Measurements from ENCODE around the gene ATR. TPM values are rescaled to one million over a fixed set of nuclear protein-coding genes. Genes with fewer than 3 reads are reported as not detected.

Gene ATR
- total and polyA plus RNA-seq, 9 of the 15 experiments (the other 6 are each of a cell fraction or from before 2014, with no cell fraction given), result 18.0 to 37.8 (median 23.2) TPM

DNA sequence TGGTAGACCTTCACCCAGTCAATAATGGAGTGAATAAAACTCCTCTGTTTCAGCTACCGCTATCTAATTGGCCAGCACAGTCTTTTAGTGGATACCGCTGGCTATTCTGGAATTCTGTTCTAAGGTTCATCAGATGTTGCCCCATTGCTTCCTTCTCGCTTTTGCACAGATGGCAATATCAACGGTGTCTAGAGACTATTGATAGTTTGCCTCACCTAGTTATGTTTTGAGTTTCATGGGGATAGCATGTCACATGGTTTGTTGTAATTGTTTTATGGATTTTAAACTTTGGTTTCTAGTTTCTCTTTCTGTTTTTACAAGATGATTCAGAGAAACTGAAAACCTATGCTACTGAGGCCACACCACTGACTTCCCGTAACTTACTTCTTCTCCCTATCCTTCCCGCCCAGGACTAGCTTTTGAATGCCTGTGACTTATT, 132.7 kb downstream of the ATR start:
- TF ChIP-seq, protein P1, sequence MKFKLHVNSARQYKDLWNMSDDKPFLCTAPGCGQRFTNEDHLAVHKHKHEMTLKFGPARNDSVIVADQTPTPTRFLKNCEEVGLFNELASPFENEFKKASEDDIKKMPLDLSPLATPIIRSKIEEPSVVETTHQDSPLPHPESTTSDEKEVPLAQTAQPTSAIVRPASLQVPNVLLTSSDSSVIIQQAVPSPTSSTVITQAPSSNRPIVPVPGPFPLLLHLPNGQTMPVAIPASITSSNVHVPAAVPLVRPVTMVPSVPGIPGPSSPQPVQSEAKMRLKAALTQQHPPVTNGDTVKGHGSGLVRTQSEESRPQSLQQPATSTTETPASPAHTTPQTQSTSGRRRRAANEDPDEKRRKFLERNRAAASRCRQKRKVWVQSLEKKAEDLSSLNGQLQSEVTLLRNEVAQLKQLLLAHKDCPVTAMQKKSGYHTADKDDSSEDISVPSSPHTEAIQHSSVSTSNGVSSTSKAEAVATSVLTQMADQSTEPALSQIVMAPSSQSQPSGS (CRISPR knock-in tag; IDR thresholded peaks at IDR 0.05), result no peak
- TF ChIP-seq SLC30A9 (CRISPR knock-in tag; IDR thresholded peaks at IDR 0.05), result no peak
- no peak for TF ChIP-seq NR3C1 (CRISPR knock-in tag; IDR thresholded peaks at IDR 0.05)
- TF ChIP-seq AFF4 (CRISPR knock-in tag; IDR thresholded peaks at IDR 0.05), result 0 out of 2 replicates have a peak, but pooled peaks have one; percentile 29
- no peak for TF ChIP-seq ZFP91 (CRISPR knock-in tag; IDR thresholded peaks at IDR 0.05)
- no peak for TF ChIP-seq GABPA (tag; conservative IDR thresholded peaks at IDR 0.05; ENCODE audit: low read depth)
- TF ChIP-seq, protein P2, sequence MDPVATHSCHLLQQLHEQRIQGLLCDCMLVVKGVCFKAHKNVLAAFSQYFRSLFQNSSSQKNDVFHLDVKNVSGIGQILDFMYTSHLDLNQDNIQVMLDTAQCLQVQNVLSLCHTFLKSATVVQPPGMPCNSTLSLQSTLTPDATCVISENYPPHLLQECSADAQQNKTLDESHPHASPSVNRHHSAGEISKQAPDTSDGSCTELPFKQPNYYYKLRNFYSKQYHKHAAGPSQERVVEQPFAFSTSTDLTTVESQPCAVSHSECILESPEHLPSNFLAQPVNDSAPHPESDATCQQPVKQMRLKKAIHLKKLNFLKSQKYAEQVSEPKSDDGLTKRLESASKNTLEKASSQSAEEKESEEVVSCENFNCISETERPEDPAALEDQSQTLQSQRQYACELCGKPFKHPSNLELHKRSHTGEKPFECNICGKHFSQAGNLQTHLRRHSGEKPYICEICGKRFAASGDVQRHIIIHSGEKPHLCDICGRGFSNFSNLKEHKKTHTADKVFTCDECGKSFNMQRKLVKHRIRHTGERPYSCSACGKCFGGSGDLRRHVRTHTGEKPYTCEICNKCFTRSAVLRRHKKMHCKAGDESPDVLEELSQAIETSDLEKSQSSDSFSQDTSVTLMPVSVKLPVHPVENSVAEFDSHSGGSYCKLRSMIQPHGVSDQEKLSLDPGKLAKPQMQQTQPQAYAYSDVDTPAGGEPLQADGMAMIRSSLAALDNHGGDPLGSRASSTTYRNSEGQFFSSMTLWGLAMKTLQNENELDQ (CRISPR knock-in tag; IDR thresholded peaks at IDR 0.05; ENCODE audit: borderline replicate concordance), result no peak
- TF ChIP-seq GTF2E2 (tag; IDR thresholded peaks at IDR 0.05), result peak; percentile 40; the same call in 1 of the 2 replicates
- no peak for TF ChIP-seq SETDB1 (IDR thresholded peaks at IDR 0.05; ENCODE audit: low read length)
- Histone ChIP-seq H3K27ac (ENCODE audit: extremely low read depth, low read depth, low read length) (peak overlapping the region; percentile 44), H3K36me3 (ENCODE audit: control insufficient read depth, insufficient read depth, low read length) (peaks cover 30% of the 10 kb centered on the region), H3K4me2 (ENCODE audit: insufficient read depth, low read length) (peak overlapping the region; percentile 96), H2AFZ (ENCODE audit: low read depth, low read length) (0 out of 2 replicates have a peak overlapping the region, but pooled peaks have one; percentile 7), H3K9me1 (ENCODE audit: control insufficient read depth, insufficient read depth, low read length) (no peaks in the 10 kb centered on the region), H3K79me2 (ENCODE audit: control insufficient read depth, insufficient read depth, low read length) (peaks cover 62% of the 10 kb centered on the region), H4K20me1 (replicated peaks; ENCODE audit: control insufficient read depth, insufficient read depth, low read length) (no peaks in the 10 kb centered on the region), H3K4me3 (peak overlapping the region; percentile 95), H3K9me3 (replicated peaks; ENCODE audit: control insufficient read depth, insufficient read depth, low read depth, low read length) (peaks cover 6% of the 10 kb centered on the region), H3K9ac (ENCODE audit: insufficient read depth in 1 of 2, low read depth in 2 of 2, low read length in 2 of 2) (peak overlapping the region in 1 of 2 experiments; percentile 98; a peak in 2 of 4 replicates), H3K4me1 (replicated peaks in 1 of 2; ENCODE audit: control insufficient read depth in 2 of 2, insufficient read depth in 2 of 2, low read length in 2 of 2) (peaks cover 0 to 5% of the 10 kb centered on the region in 2 experiments; a peak in 2 of 5 replicates), H3K27me3 (ENCODE audit: control insufficient read depth in 2 of 2, insufficient read depth in 2 of 2, low read length in 2 of 2) (no peaks in the 10 kb centered on the region)
- ChIA-PET POLR2A (interaction anchor here (0.6 to 1.0 kb wide), 4 partner anchors 132 to 428 kb away, joined by 3 to 6 read pairs (median 4); no protein-coding TSS in a partner anchor), CTCF (ENCODE audit: low intra/inter-chr PET ratio) (no interaction called here)
- peak in 1 of 4 experiments; percentile 30 for DNase-seq (ENCODE audit: extremely low read depth in 1 of 4, low spot score in 3 of 4)
- intact Hi-C loops (cut with micrococcal nuclease) (loop anchor here (10.0 kb wide), 1 partner anchor 549 kb away; no protein-coding TSS in a partner anchor), in situ Hi-C loops (cut with MboI) (no loop called here)
- FAIRE-seq, result peak; percentile 81
- 9% methylated on average over 6 of the region's 6 CpGs for WGBS (ENCODE audit: insufficient coverage, low coverage, missing lambda C conversion rate)
- no TSS peak for BruUV-seq (replicated peaks)
- ATAC-seq, result peak; percentile 21
